OCI-LY1 (cell line): ENCODE measurements around the gene DMAP1.
A peak's percentile ranks its signal among the peaks of the same experiment; 100 is the strongest.

Source experiments
- H2AFZ ChIP-seq: fragments of 200-600 bp; sonication (generic), shearing (Covaris generic); 2 replicates; pipeline ENCODE4 v1.6.0; 2014; ENCODE audit warnings: antibody characterized with exemption, mild to moderate bottlenecking, low read length
- H3F3A ChIP-seq: fragments of 200-600 bp; sonication (generic), shearing (Covaris generic); 2 replicates; pipeline ENCODE4 v1.6.0; 2014; ENCODE audit warnings: mild to moderate bottlenecking, antibody characterized with exemption, low read length, moderate library complexity; ENCODE audit not compliant: insufficient read depth
- H3K27ac ChIP-seq: fragments of 200-600 bp; sonication (generic); 2 replicates; pipeline ENCODE4 v1.5.1; 2014; ENCODE audit warnings: low read length, mixed run types, mild to moderate bottlenecking, low read depth; ENCODE audit not compliant: poor library complexity, severe bottlenecking
- H3K27me3 ChIP-seq: fragments of 200-600 bp; sonication (generic); 2 replicates; pipeline ENCODE4 v1.6.0; 2014; ENCODE audit warnings: antibody characterized with exemption, mild to moderate bottlenecking, low read length, moderate library complexity; ENCODE audit not compliant: insufficient read depth
- H3K36me3 ChIP-seq: fragments of 200-600 bp; sonication (generic); 2 replicates; pipeline ENCODE4 v1.6.1; 2014; ENCODE audit warnings: mild to moderate bottlenecking, antibody characterized with exemption, low read length, moderate library complexity, mixed read lengths; ENCODE audit not compliant: insufficient read depth
- H3K4me1 ChIP-seq: fragments of 200-600 bp; sonication (generic); 2 replicates; pipeline ENCODE4 v1.5.1; 2014; ENCODE audit warnings: mild to moderate bottlenecking, low read length, moderate library complexity; ENCODE audit not compliant: insufficient read depth, severe bottlenecking
- H3K4me2 ChIP-seq: fragments of 200-600 bp; sonication (generic), shearing (Covaris generic); 2 replicates; pipeline ENCODE4 v1.6.1; 2014; ENCODE audit warnings: low read length
- H3K4me3 ChIP-seq: fragments of 200-600 bp; sonication (generic); 2 replicates; pipeline ENCODE4 v1.5.1; 2014; ENCODE audit warnings: low read length, low read depth, mild to moderate bottlenecking, mixed read lengths; ENCODE audit not compliant: poor library complexity, severe bottlenecking
- H3K79me2 ChIP-seq: fragments of 200-600 bp; shearing (Covaris generic); 2 replicates; pipeline ENCODE4 v1.6.1; 2016; ENCODE audit warnings: mixed run types, low read length, mixed read lengths; ENCODE audit not compliant: insufficient read depth
- H3K9ac ChIP-seq: fragments of 200-600 bp; sonication (generic), shearing (Covaris generic); 2 replicates; pipeline ENCODE4 v1.6.1; 2014; ENCODE audit warnings: mild to moderate bottlenecking, low read length, mixed read lengths
- H3K9me2 ChIP-seq: fragments of 200-600 bp; sonication (generic), shearing (Covaris generic); 2 replicates; pipeline ENCODE4 v1.6.1; 2014; ENCODE audit warnings: low read depth, mild to moderate bottlenecking, low read length, mixed read lengths
- H3K9me3 ChIP-seq: fragments of 200-600 bp; shearing (Covaris generic); 2 replicates; pipeline ENCODE4 v1.6.1; 2014; ENCODE audit warnings: low read length, mixed read lengths
- H4K20me1 ChIP-seq: fragments of 200-600 bp; sonication (generic), shearing (Covaris generic); 2 replicates; pipeline ENCODE4 v1.6.0; 2016; ENCODE audit warnings: mild to moderate bottlenecking, low read length; ENCODE audit not compliant: insufficient read depth
- EZH2 ChIP-seq: fragments of 200-600 bp; sonication (generic), shearing (Covaris generic); IDR thresholded peaks from 2 replicates; pipeline ENCODE4 v1.8.0; 2017; ENCODE audit warnings: borderline replicate concordance, mixed run types, mild to moderate bottlenecking, antibody characterized with exemption, low read length, moderate library complexity, mixed read lengths
- TF ChIP-seq, protein P1 (sequence below): fragments of 200-600 bp; sonication (generic), shearing (Covaris generic); IDR thresholded peaks from 2 replicates; pipeline ENCODE4 v1.5.1; 2017; ENCODE audit warnings: mild to moderate bottlenecking, antibody characterized with exemption, low read length, moderate library complexity, mixed read lengths

Gene DMAP1

DNA sequence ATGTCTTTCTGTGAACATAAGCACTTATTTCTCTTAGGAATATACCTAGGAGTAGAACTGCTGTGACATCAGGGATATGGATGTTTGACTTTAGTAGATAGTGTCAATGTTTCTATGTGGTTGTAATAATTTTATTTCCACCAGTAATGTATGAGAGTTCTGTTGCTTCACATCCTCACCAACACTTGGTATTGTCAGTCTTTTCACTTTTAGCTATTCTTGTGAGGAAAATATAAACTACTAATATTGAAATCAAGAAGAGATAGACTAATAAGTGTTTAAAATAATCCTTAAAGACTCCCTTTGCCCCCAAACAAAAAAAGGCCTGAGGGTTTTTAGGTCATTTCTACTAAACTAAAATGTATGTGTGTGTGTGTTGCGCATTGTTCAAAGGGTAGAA is 2.7 kb upstream of the DMAP1 start:
- Histone ChIP-seq H3K9me3 (no peaks in the 10 kb centered on the region), H3K9ac (no peak overlapping the region), H3K79me2 (no peaks in the 10 kb centered on the region), H3K4me3 (no peak overlapping the region), H3F3A (no peaks in the 10 kb centered on the region), H3K9me2 (no peaks in the 10 kb centered on the region), H3K27me3 (no peaks in the 10 kb centered on the region), H2AFZ (no peak overlapping the region), H3K27ac (no peak overlapping the region), H3K4me2 (no peak overlapping the region), H4K20me1 (no peaks in the 10 kb centered on the region), H3K4me1 (peaks cover 20% of the 10 kb centered on the region), H3K36me3 (peaks cover 10% of the 10 kb centered on the region; the same call in 1 of the 2 replicates)
- no peak for TF ChIP-seq EZH2
- TF ChIP-seq, protein P1, sequence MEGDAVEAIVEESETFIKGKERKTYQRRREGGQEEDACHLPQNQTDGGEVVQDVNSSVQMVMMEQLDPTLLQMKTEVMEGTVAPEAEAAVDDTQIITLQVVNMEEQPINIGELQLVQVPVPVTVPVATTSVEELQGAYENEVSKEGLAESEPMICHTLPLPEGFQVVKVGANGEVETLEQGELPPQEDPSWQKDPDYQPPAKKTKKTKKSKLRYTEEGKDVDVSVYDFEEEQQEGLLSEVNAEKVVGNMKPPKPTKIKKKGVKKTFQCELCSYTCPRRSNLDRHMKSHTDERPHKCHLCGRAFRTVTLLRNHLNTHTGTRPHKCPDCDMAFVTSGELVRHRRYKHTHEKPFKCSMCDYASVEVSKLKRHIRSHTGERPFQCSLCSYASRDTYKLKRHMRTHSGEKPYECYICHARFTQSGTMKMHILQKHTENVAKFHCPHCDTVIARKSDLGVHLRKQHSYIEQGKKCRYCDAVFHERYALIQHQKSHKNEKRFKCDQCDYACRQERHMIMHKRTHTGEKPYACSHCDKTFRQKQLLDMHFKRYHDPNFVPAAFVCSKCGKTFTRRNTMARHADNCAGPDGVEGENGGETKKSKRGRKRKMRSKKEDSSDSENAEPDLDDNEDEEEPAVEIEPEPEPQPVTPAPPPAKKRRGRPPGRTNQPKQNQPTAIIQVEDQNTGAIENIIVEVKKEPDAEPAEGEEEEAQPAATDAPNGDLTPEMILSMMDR: no peak

DNA sequence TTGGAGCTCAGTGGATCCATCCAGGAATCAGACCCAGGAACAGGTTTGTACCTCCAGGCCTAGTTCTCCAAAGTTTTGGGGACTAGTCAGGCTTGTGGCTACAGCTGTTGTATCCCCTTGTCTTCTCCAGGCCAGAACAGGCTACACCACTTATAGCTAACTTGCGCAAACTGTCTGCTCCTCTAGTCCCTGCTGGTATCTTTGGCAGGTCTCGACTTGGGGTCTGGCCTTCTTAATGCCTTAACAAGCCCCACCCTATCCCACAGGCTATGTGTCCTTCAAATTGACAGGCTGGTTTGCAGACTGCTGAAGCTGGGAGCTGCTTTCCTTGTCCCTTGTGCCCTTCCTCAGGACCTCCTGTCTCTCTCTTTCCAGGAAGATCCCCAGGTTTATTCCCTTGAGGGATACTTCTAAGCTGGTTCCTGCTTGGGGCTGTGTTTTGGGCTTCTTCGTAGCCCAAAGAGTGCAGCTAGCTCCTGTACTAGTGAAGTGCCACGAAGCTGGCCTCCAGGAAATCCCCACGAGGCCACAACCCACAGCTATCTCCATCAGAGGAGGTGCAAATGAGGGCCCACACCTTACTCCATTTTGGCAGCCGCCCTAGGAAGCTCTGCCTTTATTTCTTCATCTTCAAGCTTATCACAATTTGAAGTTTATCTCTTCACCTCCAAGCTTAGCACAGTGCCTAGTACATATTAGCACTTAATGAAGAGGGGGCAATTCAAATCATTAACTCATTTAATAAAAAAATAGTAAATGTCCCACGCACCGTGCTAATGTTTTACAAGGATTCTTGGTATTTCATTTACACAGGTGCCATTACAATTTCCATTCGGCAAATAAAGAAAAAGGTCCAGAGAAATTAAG is 683 bp upstream of the DMAP1 start:
- Histone ChIP-seq H3K4me2 (peak overlapping the region; percentile 90), H3K9me3 (no peaks in the 10 kb centered on the region), H3K36me3 (peaks cover 27% of the 10 kb centered on the region; the same call in 1 of the 2 replicates), H3K9ac (peak overlapping the region; percentile 79), H3K9me2 (no peaks in the 10 kb centered on the region), H3F3A (no peaks in the 10 kb centered on the region), H3K27me3 (no peaks in the 10 kb centered on the region), H4K20me1 (no peaks in the 10 kb centered on the region), H3K4me1 (peaks cover 20% of the 10 kb centered on the region), H3K27ac (no peak overlapping the region), H3K4me3 (peak overlapping the region; percentile 89), H2AFZ (peak overlapping the region; percentile 99), H3K79me2 (no peaks in the 10 kb centered on the region)
- TF ChIP-seq, protein P1: no peak
- no peak for TF ChIP-seq EZH2

DNA sequence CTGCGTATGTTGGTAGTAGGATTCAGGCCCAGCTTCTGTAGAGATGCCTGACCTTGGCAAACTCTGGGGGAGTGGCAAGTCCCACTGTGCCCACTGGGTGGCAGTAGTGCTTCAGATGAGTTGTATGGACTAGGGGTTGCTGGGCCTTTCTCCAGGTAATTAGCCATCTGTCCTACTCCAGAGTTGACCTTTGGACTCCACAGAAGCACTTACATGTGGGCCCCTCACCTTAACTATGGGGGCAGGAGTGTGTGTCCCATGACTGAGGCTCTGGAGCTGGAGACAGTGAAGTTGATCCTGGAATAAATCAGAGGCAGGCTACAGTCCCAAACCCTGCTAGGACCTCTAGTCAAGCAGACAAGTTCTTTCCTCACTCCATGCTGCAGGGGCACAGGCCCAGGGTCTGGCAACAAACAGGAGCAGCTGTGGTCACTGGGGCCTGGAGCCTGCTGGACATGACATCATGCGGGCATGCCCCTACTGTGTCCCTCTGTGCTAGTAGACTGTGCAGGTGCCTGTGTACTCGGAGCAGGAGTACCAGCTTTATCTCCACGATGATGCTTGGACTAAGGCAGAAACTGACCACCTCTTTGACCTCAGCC is 4.6 kb downstream of the DMAP1 start:
- peaks cover 68% of the 10 kb centered on the region for H3K36me3 ChIP-seq
- H3K9me2 ChIP-seq: no peaks in the 10 kb centered on the region
- H3K9me3 ChIP-seq: no peaks in the 10 kb centered on the region
- H3K9ac ChIP-seq: no peak overlapping the region
- no peak overlapping the region for H3K4me3 ChIP-seq
- H3F3A ChIP-seq: no peaks in the 10 kb centered on the region
- H3K4me1 ChIP-seq: peaks cover 31% of the 10 kb centered on the region
- no peaks in the 10 kb centered on the region for H3K27me3 ChIP-seq
- no peaks in the 10 kb centered on the region for H3K79me2 ChIP-seq
- no peak for TF ChIP-seq EZH2
- TF ChIP-seq, protein P1: peak; percentile 94
- no peak overlapping the region for H3K4me2 ChIP-seq
- no peak overlapping the region for H3K27ac ChIP-seq
- no peak overlapping the region for H2AFZ ChIP-seq
- H4K20me1 ChIP-seq: no peaks in the 10 kb centered on the region
